ENCODE measurements around the gene KIF20B.

GRCh38 chr10:89776665-89777064, 75.3 kb downstream of the KIF20B start:
- TF ChIP-seq BHLHE40 (IDR thresholded peaks at IDR 0.05; ENCODE audit: borderline replicate concordance) (no peak), ELF4 (IDR thresholded peaks at IDR 0.05) (no peak), SUZ12 (IDR thresholded peaks at IDR 0.05) (no peak), FOXA1 (IDR thresholded peaks at IDR 0.05) (no peak), PKNOX1 (IDR thresholded peaks at IDR 0.05) (no peak), HDGF (IDR thresholded peaks at IDR 0.05; ENCODE audit: borderline replicate concordance) (no peak), SP1 (IDR thresholded peaks at IDR 0.05) (no peak), LEF1 (IDR thresholded peaks at IDR 0.05; ENCODE audit: borderline replicate concordance) (no peak)
